Epithelial cell of umbilical artery (primary cell): ENCODE data around the gene ZNF549. TPM values are rescaled to one million over a fixed set of nuclear protein-coding genes. Genes with fewer than 3 reads are reported as not detected.

Experiments used
- total RNA-seq: library from RNA; depleted of rRNA; stranded (reverse); fragments of >200 nt; gene quantifications from 2 replicates; pipeline ENCODE4 v1.2.3, GENCODE V29; 2014

The ZNF549 gene
- 3.5 and 5.2 TPM in 2 replicates for total RNA-seq

DNA sequence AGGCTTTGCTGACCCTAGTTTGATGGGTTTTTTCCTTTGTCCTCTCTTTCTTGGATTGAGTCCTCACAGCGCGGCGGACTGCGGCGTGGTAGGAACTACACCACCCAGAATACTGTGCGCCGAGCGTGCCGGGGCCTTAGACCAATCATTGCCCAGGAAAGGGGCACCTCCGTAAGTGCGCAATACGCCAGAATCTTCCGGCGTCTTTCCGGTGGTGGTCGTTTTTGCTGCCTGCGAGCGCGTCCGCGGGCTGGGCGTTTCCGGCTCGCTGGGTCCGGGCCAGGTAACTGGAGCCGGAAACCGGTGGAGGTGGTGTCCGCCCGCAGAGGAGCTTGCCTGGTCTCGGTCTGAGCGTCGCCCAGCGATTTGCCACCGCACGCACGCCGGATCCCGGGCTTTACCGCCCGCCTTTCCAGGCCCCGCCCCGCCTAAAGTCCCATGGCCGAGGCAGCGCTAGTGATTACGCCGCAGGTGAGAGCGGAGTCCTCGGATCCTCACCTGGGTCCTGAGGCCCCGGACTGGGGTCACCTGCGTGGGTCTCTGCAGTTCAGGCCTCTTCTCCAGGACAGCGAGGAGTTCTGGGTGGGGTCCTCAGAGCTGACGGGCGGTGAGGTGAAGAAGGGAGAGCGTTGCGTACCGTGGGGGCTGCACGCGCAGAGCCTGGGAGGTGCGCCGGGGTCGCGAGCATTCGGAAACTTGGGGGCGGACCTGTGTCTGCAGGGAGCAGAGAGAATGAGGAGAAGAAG, at the start of gene ZNF549:
TSS of gene ZNF549 (plus strand) at position 221 of the 746 bp plus-strand sequence. CDS start at position 439, 218 bp downstream.

DNA sequence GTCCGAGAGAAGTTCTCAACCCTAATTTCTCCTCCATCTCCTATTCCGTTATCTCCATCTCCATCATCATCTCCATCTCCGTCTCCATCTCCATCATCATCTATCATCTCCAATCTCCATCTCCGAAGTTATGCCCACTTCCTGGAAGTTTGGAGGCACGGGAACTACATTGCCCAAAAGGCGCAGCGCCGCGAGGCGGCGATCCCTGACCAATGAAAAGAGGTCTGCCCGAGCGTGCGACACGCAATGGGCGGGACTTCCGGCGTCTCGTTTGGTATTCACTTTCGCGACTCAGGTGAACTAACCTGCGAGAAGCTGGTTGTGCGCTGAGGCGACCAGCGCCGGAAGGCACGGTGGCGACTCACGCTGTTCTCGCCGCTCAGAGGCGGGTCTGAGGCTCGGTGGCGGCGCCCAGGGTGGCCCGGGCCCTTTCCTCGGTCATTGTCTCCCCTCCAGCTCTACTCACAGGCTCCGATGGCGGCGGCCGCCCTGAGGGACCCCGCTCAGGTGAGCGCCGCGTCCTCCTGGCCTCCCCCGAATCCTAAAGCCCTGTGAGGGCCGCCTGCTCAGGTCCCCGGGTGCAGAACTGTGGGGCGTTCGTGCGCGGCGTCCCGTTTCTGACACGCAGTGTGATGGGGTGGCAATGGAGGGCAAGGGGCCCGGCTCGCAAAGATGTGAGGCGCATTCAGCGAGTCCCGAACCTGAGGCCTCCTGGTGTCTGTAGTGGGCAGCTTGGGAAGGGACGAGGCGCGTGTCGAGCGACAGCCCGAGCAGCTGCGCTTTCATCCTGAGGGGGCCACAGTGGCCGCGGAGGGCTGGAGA, 39.5 kb upstream of the ZNF549 start, which contains the start of gene ZNF419:
TSS of gene ZNF419 (plus strand) at position 274 of the 822 bp plus-strand sequence. CDS start at position 475, 201 bp downstream.

DNA sequence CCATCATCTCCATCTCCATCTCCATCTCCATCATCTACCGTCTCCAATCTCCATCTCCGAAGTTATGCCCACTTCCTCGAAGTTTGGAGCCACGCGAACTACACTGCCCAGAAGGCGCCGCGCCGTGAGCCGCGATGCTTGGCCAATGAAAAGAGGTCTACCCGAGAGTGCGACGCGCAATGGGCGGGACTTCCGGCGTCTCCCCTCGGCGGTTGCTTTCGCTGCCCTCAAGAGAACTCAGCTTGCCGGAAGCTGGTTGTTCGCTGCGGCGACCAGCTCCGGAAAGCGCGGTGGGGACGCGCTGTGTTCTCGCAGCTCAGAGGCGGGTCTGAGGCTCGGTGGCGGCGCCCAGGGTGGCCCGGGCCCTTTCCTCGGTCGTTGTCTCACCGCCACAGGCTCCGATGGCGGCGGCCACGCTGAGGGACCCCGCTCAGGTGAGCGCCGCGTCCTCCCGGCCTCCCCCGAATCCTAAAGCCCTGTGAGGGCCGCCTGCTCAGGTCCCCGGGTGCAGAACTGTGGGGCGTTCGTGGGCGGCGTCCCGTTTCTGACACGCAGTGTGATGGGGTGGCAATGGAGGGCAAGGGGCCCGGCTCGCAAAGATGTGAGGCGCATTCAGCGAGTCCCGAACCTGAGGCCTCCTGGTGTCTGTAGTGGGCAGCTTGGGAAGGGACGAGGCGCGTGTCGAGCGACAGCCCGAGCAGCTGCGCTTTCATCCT, 27.3 kb upstream of the ZNF549 start, which contains the start of gene ZNF773:
TSS of gene ZNF773 (plus strand) at position 259 of the 716 bp plus-strand sequence. CDS start at position 402, 143 bp downstream.

DNA sequence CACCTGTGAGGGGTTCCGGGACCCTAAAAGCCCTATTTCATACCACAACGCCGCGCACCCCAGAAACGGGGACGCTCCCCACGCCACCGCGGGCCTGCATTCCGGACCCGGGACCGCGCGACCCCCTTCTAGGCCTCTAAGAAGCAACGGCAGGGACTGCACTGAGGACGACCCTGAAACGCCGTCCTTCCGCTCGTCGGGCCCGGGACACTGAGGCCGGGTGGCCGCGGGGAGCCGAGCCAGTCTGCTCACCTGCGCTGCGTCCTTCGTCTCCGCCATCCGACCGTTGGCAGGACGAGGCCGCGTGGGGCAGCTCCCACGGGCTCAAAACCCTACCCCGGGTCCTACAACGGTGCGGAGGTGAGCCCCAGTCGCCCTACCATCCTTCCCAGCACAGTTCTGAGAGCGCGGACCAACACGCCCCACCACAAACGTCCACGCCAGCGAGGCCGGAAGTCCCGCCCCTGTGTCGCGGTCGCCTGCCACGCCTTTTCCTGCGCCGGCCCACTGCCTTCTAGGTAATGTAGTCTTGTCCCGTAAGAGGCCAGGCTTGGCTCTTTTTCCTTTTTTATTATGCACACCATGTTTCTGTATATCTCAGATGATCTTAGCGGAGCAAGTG, 32.4 kb downstream of the ZNF549 start, which contains the start of gene ZNF550:
TSS of gene ZNF550 (minus strand) at position 460 of the 622 bp plus-strand sequence. CDS start at position 279, 181 bp downstream.

DNA sequence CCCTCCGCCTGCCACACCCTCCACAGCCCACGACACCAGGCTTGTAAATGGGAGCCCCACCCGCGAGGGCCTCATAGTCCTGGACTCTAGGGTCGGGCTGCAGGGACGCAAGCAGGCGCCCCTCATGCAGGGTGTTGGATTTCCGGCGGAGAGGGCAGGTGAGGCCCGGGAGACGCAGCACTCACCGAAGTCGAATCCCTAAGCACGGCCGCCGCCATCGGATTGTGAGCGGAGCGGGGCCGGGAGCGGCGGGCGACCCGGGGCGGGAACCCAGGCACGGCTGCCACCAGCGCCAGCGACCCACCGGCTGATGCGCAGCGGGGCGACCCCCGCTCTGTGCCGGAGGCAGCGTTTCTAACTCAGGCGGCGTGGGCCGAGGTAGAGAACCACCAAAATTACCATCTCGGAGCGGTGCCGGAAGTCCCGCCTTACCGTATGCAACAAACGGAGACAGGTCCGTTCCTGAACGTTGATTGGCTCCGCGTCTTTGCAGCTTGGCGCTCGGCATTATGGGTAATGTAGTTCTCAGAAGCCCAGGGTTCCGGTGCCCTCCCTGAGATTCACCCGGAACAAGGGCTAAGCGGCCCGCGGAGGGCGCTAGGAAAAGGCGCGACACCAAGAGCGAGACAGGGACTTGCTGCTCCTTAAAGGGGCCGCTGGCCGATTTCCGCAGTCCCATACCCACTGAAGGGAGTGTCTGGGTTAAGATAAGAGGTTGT, 51.5 kb downstream of the ZNF549 start, which contains the start of gene ZNF416:
TSS of gene ZNF416 (minus strand) at position 425 of the 719 bp plus-strand sequence. CDS start at position 218, 207 bp downstream.

GRCh38 chr19:57583521-57584416, 56.6 kb downstream of the ZNF549 start, which contains the start of gene ZIK1:
ZIK1 (plus strand) TSS chr19:57584145; CDS start chr19:57584357, 212 bp downstream.

GRCh38 chr19:57599761-57600383, 72.7 kb downstream of the ZNF549 start, which contains the start of gene ZNF530:
ZNF530 (plus strand) TSS chr19:57599885; CDS start chr19:57604346, 4,461 bp downstream.

Other genes starting within 250 kb of the ZNF549 start
- gene ZNF460, start 246.9 kb upstream of the ZNF549 start, total RNA-seq = 40.9 and 45.5 TPM in 2 replicates
- gene ZNF543, start 206.9 kb upstream of the ZNF549 start, total RNA-seq = 7.8 and 8.5 TPM in 2 replicates
- gene ZNF304, start 176.1 kb upstream of the ZNF549 start, total RNA-seq = 7.4 and 7.8 TPM in 2 replicates
- 7.4 and 14.0 TPM in 2 replicates for gene TRAPPC2B, start 163.8 kb upstream of the ZNF549 start, total RNA-seq
- 1.6 and 2.1 TPM in 2 replicates for gene ZNF547, start 163.8 kb upstream of the ZNF549 start, total RNA-seq
- gene ZNF548, start 137.5 kb upstream of the ZNF549 start, total RNA-seq = 9.7 and 15.6 TPM in 2 replicates
- 8.2 and 11.0 TPM in 2 replicates for gene ZNF17, start 116.2 kb upstream of the ZNF549 start, total RNA-seq
- 7.8 and 13.8 TPM in 2 replicates for gene ZNF749, start 92.0 kb upstream of the ZNF549 start, total RNA-seq
- gene VN1R1, start 70.2 kb upstream of the ZNF549 start, total RNA-seq = 0.30 and 0.32 TPM in 2 replicates
- gene ZNF772, start 49.8 kb upstream of the ZNF549 start, total RNA-seq = 8.8 and 13.1 TPM in 2 replicates
- 7.3 and 8.8 TPM in 2 replicates for gene ZNF419, start 39.6 kb upstream of the ZNF549 start, total RNA-seq
- 7.5 and 8.1 TPM in 2 replicates for gene ZNF773, start 27.4 kb upstream of the ZNF549 start, total RNA-seq
- 2.9 and 5.8 TPM in 2 replicates for gene ZNF550, start 32.5 kb downstream of the ZNF549 start, total RNA-seq
- 3.9 and 4.3 TPM in 2 replicates for gene ZNF416, start 51.6 kb downstream of the ZNF549 start, total RNA-seq
- 1.6 and 2.9 TPM in 2 replicates for gene ZIK1, start 56.8 kb downstream of the ZNF549 start, total RNA-seq
- 1.4 and 7.1 TPM in 2 replicates for gene ZNF530, start 72.5 kb downstream of the ZNF549 start, total RNA-seq
- 14.9 and 18.5 TPM in 2 replicates for gene ZNF134, start 86.9 kb downstream of the ZNF549 start, total RNA-seq
- 5.8 and 9.3 TPM in 2 replicates for gene ZNF211, start 105.8 kb downstream of the ZNF549 start, total RNA-seq
- not detected in 2 replicates for gene ZSCAN4, start 141.6 kb downstream of the ZNF549 start, total RNA-seq
- gene ZNF551, start 154.6 kb downstream of the ZNF549 start, total RNA-seq = 7.4 and 9.4 TPM in 2 replicates
- 0.32 and 1.5 TPM in 2 replicates for gene ZNF154, start 181.8 kb downstream of the ZNF549 start, total RNA-seq
- 4.2 and 7.0 TPM in 2 replicates for gene ZNF671, start 200.3 kb downstream of the ZNF549 start, total RNA-seq
- gene ZNF776, start 219.5 kb downstream of the ZNF549 start, total RNA-seq = 9.9 and 12.0 TPM in 2 replicates
- 11.4 and 22.9 TPM in 2 replicates for gene ZNF586, start 242.3 kb downstream of the ZNF549 start, total RNA-seq